BE2C (cell line): ENCODE data around the gene PHYKPL.

Source experiments
- DNase-seq: peaks from one replicate; pipeline ENCODE4 v3.0.0-alpha.2; 2020
- H3K27me3 ChIP-seq: fragments of 250-450 bp; sonication (Bioruptor Pico); 2 replicates; pipeline ENCODE4 v1.5.1; 2020; ENCODE audit warnings: mild to moderate bottlenecking
- H3K36me3 ChIP-seq: fragments of 250-450 bp; sonication (Bioruptor Pico); 2 replicates; pipeline ENCODE4 v1.5.1; 2020; ENCODE audit warnings: mild to moderate bottlenecking
- H3K4me1 ChIP-seq: fragments of 250-450 bp; sonication (Bioruptor Pico); 2 replicates; pipeline ENCODE4 v1.5.1; 2020
- H3K4me3 ChIP-seq: 2 replicates; pipeline ENCODE4 v1.5.1; 2011; ENCODE audit warnings: low read depth, low read length
- H3K9me3 ChIP-seq: fragments of 250-450 bp; sonication (Bioruptor Pico); 2 replicates; pipeline ENCODE4 v1.5.1; 2020
- CTCF ChIP-seq: IDR thresholded peaks from 2 replicates; pipeline ENCODE4 v1.5.1; 2012; ENCODE audit warnings: mild to moderate bottlenecking, low read depth, low read length

Gene PHYKPL

GRCh38 chr5:178227138-178227659, 5.4 kb downstream of the PHYKPL start:
- H3K36me3 ChIP-seq, result peaks cover 38% of the 10 kb centered on the region
- H3K9me3 ChIP-seq, result no peaks in the 10 kb centered on the region
- no peaks in the 10 kb centered on the region for H3K4me1 ChIP-seq
- no peaks in the 10 kb centered on the region for H3K27me3 ChIP-seq
- no peak for DNase-seq
- H3K4me3 ChIP-seq, result no peak overlapping the region
- TF ChIP-seq CTCF, result no peak

- H3K4me3 ChIP-seq, result no peak overlapping the region
- no peak for DNase-seq
- H3K36me3 ChIP-seq, result peaks cover 39% of the 10 kb centered on the region
- H3K27me3 ChIP-seq, result no peaks in the 10 kb centered on the region
- H3K9me3 ChIP-seq, result no peaks in the 10 kb centered on the region
- TF ChIP-seq CTCF, result no peak
- H3K4me1 ChIP-seq, result no peaks in the 10 kb centered on the region
These were observed 7.4 kb downstream of the PHYKPL start for GRCh38 chr5:178225174-178225573.

- TF ChIP-seq CTCF, result no peak
- Histone ChIP-seq H3K4me3 (no peak overlapping the region), H3K36me3 (peaks cover 37% of the 10 kb centered on the region), H3K27me3 (no peaks in the 10 kb centered on the region), H3K4me1 (no peaks in the 10 kb centered on the region), H3K9me3 (no peaks in the 10 kb centered on the region)
- DNase-seq, result no peak
These were observed 8.2 kb downstream of the PHYKPL start for GRCh38 chr5:178224403-178224802.

- no peak for TF ChIP-seq CTCF
- Histone ChIP-seq H3K27me3 (no peaks in the 10 kb centered on the region), H3K4me3 (no peak overlapping the region), H3K36me3 (peaks cover 33% of the 10 kb centered on the region), H3K9me3 (no peaks in the 10 kb centered on the region), H3K4me1 (no peaks in the 10 kb centered on the region)
- no peak for DNase-seq
These were observed 8.7 kb downstream of the PHYKPL start for GRCh38 chr5:178223828-178224335.

- Histone ChIP-seq H3K27me3 (no peaks in the 10 kb centered on the region), H3K9me3 (no peaks in the 10 kb centered on the region), H3K4me1 (no peaks in the 10 kb centered on the region), H3K36me3 (peaks cover 34% of the 10 kb centered on the region), H3K4me3 (no peak overlapping the region)
- no peak for DNase-seq
- no peak; the same call in 1 of the 2 replicates for TF ChIP-seq CTCF
These were observed 9.3 kb downstream of the PHYKPL start for GRCh38 chr5:178223196-178223773.

GRCh38 chr5:178222292-178222691, 10.3 kb downstream of the PHYKPL start:
- no peak overlapping the region for H3K4me3 ChIP-seq
- TF ChIP-seq CTCF, result no peak
- H3K36me3 ChIP-seq, result peaks cover 28% of the 10 kb centered on the region
- H3K4me1 ChIP-seq, result no peaks in the 10 kb centered on the region
- no peaks in the 10 kb centered on the region for H3K9me3 ChIP-seq
- DNase-seq, result no peak
- H3K27me3 ChIP-seq, result no peaks in the 10 kb centered on the region
